Midbrain (tissue), 1 donor: ENCODE measurements around the gene HSF5.
"Not testable (repeated sequence)": the region's sequence is repeated elsewhere in the genome, so short reads cannot be mapped to it uniquely, and the experiment has no call there.

ENCODE experiments used
- DNase-seq: peaks from one replicate; lab custom pipeline; 2025; lab: John Stamatoyannopoulos, UW

Gene HSF5

DNA sequence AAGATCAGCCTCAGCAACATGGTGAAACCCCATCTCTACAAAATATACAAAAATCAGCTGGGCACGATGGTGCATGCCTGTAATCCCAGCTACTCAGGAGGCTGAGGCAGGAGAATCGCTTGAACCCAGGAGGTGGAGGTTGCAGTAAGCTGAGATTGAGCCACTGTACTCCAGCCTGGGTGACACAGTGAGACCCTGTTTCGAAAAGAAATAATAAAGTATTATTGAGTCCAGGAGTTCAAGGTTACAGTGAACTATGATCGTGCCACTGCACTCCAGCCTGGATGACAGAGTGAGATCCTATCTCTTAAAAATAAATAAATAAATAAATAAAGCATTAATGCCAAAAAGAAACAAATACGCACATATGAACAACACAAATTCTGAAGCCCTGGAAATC lies 6.4 kb downstream of the HSF5 start:
- DNase-seq: not testable (repeated sequence)

- DNase-seq: no peak
Observed at GRCh38 chr17:58480090-58480489, 8.1 kb downstream of the HSF5 start.

DNA sequence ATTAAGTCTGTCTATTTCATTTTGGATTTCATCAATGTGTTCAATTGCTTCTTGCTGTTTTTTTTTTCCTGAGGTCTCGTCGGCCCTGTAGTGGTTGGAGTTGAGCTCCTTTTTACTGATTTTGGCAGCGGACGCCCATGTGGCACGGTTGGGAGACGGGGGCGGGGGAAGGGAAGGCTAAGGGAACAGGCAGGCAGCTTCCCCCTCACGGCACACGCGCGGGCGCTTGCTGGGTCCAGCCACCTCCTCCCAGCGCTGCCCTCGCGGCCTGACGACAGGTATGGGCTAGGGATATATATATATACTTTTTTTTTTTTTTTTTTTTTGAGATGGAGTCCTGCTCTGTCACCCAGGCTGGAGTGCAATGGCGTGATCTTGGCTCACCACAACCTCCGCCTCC lies 11.4 kb downstream of the HSF5 start:
- no peak for DNase-seq

- DNase-seq: no peak
Observed at GRCh38 chr17:58475985-58476384, 12.2 kb downstream of the HSF5 start.

- no peak for DNase-seq
Observed at GRCh38 chr17:58470356-58470755, 17.9 kb downstream of the HSF5 start.

DNA sequence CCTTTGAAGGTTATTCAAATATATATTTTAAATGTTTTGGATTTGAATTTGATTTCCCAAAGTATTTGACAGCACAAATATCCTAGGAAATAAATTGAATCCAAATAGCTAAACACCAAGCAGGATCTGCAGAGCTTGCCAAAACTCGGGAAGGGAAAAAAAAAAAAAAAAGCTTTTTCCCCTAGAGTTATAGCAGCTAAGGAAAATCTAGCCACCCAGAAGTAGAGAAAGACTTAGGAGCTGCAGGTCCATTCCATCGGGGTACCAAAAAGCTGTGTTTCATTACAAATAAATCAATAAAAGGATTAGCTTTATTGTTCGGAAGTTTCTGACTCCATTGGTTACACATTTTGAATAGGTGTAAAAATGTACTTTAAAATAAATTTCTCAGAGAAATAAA lies 19.3 kb downstream of the HSF5 start:
- no peak for DNase-seq

DNA sequence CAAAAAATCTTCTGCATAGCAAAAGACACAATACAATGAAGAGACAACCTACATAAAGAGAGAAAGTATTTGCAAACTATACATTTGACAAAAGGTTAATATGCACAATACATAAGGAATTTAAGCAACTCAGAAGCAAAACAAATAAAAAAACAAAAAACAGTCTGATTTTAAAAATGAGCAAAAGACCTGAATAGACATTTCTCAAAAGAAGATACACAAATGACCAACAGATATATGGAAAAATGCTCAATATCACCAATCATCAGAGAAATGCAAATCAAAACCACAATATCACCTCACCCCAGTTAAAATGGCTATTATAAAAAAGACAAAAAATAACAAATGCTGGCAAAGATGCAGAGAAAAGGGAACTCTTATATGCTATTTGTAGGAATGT lies 32.7 kb downstream of the HSF5 start:
- no peak for DNase-seq

- no peak for DNase-seq
Observed at GRCh38 chr17:58452738-58453137, 35.5 kb downstream of the HSF5 start.

DNA sequence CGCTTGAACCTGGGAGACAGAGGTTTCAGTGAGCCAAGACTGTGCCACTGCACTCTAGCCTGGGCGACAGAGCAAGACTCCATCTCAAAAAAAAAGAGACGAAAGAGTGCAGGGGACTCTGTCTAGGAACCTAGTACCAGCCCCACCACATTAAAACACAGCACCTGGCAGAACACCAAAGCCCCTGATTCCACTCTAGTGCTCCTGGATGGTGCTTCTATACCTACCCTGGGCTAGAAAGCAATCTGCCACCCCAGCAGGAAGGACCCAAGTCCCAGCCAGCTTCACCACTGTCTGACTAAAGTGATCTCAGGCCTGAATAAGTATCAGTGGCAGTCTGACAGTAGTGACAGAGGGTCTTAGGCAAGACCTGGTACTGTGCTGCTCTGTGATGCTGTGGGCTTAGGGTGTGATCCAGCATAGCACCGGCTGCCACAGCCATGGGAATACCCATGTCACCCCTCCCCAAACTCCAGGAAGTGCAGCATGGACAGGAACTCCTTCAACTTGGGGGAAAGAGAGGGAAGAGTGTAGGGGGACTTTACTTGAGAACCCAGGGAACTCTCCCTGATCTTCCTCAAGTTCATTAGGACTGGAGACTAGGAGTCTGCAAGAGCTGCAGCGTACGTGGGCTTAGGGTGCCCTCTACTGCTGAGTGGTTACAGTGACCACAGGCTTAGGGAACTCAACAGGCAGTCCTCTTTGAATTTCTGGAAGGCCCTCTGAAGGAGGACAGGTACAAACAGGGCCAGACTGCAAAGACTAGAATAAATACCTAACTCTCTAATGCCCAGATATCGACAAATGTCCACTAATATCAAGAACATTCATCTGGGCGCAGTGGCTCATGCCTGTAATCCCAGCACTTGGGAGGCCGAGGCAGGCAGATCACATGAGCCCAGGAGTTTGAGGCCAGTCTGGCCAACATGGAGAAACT lies 40.9 kb downstream of the HSF5 start:
- DNase-seq: peak; percentile 22

DNA sequence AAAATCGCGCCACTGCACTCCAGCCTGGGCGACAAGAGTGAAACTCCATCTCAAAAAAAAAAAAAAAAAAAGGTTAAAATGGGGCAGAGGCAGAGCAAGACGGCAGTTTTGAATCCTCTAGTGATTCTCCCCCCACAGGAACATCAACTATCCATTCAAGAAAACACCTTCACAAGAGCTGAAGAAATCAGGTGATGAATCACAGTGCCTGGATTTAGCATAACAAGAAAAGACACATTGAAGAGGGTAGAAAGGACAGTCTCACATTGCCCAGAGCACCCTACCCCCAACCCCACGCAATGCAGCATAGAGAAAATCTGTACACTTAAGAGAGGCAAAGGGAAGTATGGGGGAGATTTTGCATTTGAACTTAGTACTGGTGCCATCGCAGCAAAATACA lies 42.1 kb downstream of the HSF5 start:
- no peak for DNase-seq

DNA sequence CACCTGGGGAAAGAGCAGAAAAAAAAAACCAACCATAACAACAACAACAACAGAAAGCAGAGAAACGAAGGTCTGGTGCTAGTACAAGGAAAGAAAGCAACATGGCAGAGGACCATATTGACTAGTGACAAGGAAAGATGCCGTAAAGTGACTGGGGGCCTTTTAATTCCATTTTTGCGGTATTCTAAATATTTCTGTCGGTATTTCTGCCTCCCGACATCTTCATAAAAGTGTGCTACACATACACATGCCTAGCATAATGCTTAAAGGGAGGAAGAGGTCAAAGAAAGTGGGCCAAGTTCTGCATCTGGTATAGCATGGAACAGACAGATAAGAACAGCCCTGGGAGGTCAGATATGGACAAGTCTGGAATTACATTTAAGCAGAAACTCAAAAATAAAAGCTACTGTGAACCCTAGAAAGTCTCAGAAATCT lies 51.4 kb downstream of the HSF5 start:
- no peak for DNase-seq

DNA sequence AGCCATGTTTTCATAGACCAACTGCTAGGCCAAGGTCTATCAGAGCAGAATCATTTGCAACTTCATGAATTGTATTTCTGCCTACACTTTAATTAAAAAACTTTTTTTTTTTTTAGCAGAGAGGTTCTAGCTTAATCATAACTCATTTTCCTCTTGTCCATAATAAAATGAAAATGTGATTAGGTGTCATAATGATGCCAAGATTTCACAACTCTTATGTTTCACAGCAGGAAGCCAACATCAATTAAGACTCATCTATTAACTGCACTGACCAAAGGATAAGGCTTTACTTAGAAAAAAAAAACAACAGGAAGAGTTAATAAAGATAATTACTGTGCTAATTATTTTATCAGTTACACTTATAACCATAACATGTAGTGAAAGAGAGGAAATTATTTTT lies 52.0 kb downstream of the HSF5 start:
- DNase-seq: no peak

- no peak for DNase-seq
Observed at GRCh38 chr17:58432806-58433573, 55.2 kb downstream of the HSF5 start.

- no peak for DNase-seq
Observed at GRCh38 chr17:58427807-58428206, 60.4 kb downstream of the HSF5 start.

GRCh38 chr17:58421711-58422110 lies 66.5 kb downstream of the HSF5 start:
- no peak for DNase-seq

- DNase-seq: no peak
Observed at GRCh38 chr17:58420827-58421226, 67.4 kb downstream of the HSF5 start.

GRCh38 chr17:58417300-58418092 lies 70.7 kb downstream of the HSF5 start, which contains the start of gene RNF43:
Gene RNF43, minus strand, starts transcription at chr17:58417534. Its CDS starts 1,957 bp downstream, at chr17:58415577.
- peak; percentile 81 for DNase-seq

DNA sequence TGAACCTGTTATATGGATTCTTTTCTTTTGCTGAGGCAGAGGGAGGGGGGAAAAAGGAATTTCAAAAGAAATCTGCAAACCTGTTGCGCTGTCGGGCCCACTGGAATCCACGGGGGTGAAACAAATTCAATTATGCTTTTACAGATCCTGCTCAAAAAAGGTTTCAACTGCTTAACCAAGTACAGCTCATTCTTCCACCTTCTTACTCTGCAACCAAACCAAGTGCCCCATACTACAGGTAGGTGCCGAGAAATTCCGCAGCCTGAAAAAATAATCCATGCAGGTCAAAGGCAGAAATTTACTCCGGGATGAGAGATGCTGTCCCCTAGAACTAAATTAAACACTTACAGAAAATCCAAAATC lies 71.3 kb downstream of the HSF5 start:
- no peak for DNase-seq

DNA sequence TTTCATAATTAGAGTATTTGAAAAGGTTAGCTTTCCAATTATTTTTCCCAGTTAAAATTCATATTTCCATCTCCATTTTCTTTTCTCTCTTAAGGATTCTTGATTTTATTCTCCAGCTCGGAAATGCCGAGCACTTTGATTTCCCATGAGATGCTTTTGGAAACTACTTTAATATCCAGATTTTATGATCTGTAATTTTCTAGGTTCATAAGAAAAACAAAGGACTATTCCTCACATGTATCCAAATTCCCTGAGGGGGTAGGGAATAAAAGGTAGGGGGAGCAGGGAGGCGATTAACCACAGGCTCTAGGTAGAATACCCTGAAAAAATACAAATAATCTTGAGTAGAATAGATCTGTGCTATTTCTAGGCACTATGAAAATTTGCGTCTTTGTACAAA lies 71.8 kb downstream of the HSF5 start:
- DNase-seq: no peak

- no peak for DNase-seq
Observed at GRCh38 chr17:58415371-58416055, 72.7 kb downstream of the HSF5 start.

DNA sequence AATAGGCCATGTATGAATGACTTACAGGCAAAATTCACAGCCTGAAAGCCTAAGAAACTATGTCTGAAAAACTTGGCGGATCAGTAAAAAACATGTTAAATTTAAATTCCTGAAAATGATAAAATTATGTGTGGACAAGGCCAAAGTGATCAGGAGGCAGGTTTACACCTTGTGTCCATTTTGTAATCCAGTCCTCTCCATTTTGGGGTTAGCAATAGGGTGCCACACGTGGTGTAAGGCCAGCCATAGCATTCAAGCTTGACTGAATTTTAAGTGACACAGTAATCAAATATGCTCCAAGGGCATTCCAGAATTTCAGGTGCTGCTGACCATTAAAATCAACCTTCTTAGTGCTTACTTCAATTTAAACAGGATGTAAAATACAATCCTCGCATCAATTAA lies 73.6 kb downstream of the HSF5 start:
- no peak for DNase-seq

DNA sequence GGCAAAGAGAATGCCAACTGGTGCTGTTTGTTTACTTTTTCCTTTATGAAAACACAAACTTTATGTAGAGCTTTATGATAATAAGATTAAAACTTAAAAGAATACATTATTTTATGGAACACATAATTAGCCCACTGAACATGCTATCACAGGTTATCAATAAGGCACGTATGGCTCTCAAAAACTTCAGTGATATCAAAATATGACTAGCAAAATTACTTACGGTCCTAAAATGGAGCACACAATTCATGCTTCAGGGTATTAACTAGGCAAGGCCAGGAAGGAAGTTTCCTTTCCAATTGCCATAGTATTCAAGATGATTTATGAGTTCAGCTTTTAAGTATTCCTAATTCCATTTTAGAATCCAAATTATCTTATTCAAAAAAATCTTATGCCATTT lies 74.5 kb downstream of the HSF5 start:
- no peak for DNase-seq
